ENCODE measurements around the gene CLPTM1. TPM values are rescaled to one million over a fixed set of nuclear protein-coding genes. Genes with fewer than 3 reads are reported as not detected.
A peak's percentile ranks its signal among the peaks of the same experiment; 100 is the strongest.
"Not testable (repeated sequence)": the region's sequence is repeated elsewhere in the genome, so short reads cannot be mapped to it uniquely, and the experiment has no call there.

CLPTM1 gene
- total RNA-seq, 4 donors from 2014 or later: 86.2 to 137 (median 97.5) TPM

GRCh38 chr19:44992336-44993163 is 37.4 kb downstream of the CLPTM1 start:
- Histone ChIP-seq H3K9me3 (no peaks in the 10 kb centered on the region), H3K4me3 (no peak overlapping the region), H3K4me1 (no peaks in the 10 kb centered on the region), H3K27me3 (no peaks in the 10 kb centered on the region), H3K27ac (no peak overlapping the region), H3K36me3 (peaks cover 50% of the 10 kb centered on the region)
- 90% methylated on average over 26 of the region's 44 CpGs for WGBS
- TF ChIP-seq POLR2A (IDR thresholded peaks at IDR 0.05) (no peak), EP300 (IDR thresholded peaks at IDR 0.05) (no peak), POLR2AphosphoS5 (IDR thresholded peaks at IDR 0.05) (no peak), CTCF (IDR thresholded peaks at IDR 0.05) (no peak)
- DNase-seq (ENCODE audit: low spot score in 2 of 2): no peak

- peaks cover 41% of the 10 kb centered on the region for H3K36me3 ChIP-seq
- DNase-seq (ENCODE audit: low spot score in 2 of 2): no peak
- no peak overlapping the region for H3K4me3 ChIP-seq
- no peak overlapping the region for H3K27ac ChIP-seq
- TF ChIP-seq CTCF (IDR thresholded peaks at IDR 0.05) (no peak), EP300 (IDR thresholded peaks at IDR 0.05) (no peak), POLR2AphosphoS5 (IDR thresholded peaks at IDR 0.05) (no peak), POLR2A (IDR thresholded peaks at IDR 0.05) (no peak)
- no peaks in the 10 kb centered on the region for H3K4me1 ChIP-seq
- no peaks in the 10 kb centered on the region for H3K9me3 ChIP-seq
- no peaks in the 10 kb centered on the region for H3K27me3 ChIP-seq
- 87% methylated on average over 5 of the region's 6 CpGs for WGBS
These were observed 38.3 kb downstream of the CLPTM1 start for GRCh38 chr19:44993526-44993925.

- no peak overlapping the region for H3K4me3 ChIP-seq
These were observed 38.9 kb downstream of the CLPTM1 start for GRCh38 chr19:44993926-44994537.

GRCh38 chr19:44998025-44998424 is 42.8 kb downstream of the CLPTM1 start:
- TF ChIP-seq CTCF (IDR thresholded peaks at IDR 0.05) (no peak), EP300 (IDR thresholded peaks at IDR 0.05) (no peak), POLR2AphosphoS5 (IDR thresholded peaks at IDR 0.05) (no peak), POLR2A (IDR thresholded peaks at IDR 0.05) (no peak)
- 98% methylated on average over 4 of the region's 4 CpGs for WGBS
- Histone ChIP-seq H3K4me3 (no peak overlapping the region), H3K4me1 (peaks cover 10% of the 10 kb centered on the region), H3K36me3 (peaks cover 2% of the 10 kb centered on the region), H3K9me3 (no peaks in the 10 kb centered on the region), H3K27me3 (no peaks in the 10 kb centered on the region), H3K27ac (no peak overlapping the region)
- DNase-seq (ENCODE audit: low spot score in 2 of 2): no peak

More at GRCh38 chr19:44993926-44994537, 38.9 kb downstream of the CLPTM1 start:
- no peaks in the 10 kb centered on the region for H3K27me3 ChIP-seq
- peaks cover 37% of the 10 kb centered on the region for H3K36me3 ChIP-seq
- no peaks in the 10 kb centered on the region for H3K4me1 ChIP-seq
- no peak for DNase-seq (ENCODE audit: low spot score in 2 of 2)
- H3K9me3 ChIP-seq: no peaks in the 10 kb centered on the region
- H3K27ac ChIP-seq: no peak overlapping the region
- 85% methylated on average over 9 of the region's 12 CpGs for WGBS
- no peak for TF ChIP-seq POLR2AphosphoS5 (IDR thresholded peaks at IDR 0.05)
- no peak for TF ChIP-seq CTCF (IDR thresholded peaks at IDR 0.05)
- no peak for TF ChIP-seq EP300 (IDR thresholded peaks at IDR 0.05)
- TF ChIP-seq POLR2A (IDR thresholded peaks at IDR 0.05): no peak

- not testable (repeated sequence) for H3K27ac ChIP-seq; H3K4me3 ChIP-seq; DNase-seq (ENCODE audit: low spot score in 2 of 2); H3K27me3 ChIP-seq; H3K9me3 ChIP-seq; H3K36me3 ChIP-seq
- 74% methylated on average over 12 of the region's 12 CpGs for WGBS
- peaks cover 10% of the 10 kb centered on the region for H3K4me1 ChIP-seq
These were observed 44.1 kb downstream of the CLPTM1 start for GRCh38 chr19:44999131-44999925.

GRCh38 chr19:45000665-45001064 is 45.5 kb downstream of the CLPTM1 start:
- Histone ChIP-seq H3K4me3 (peak overlapping the region; percentile 83), H3K4me1 (peaks cover 10% of the 10 kb centered on the region)
- not testable (repeated sequence) for H3K27ac ChIP-seq; H3K27me3 ChIP-seq; H3K9me3 ChIP-seq; H3K36me3 ChIP-seq; DNase-seq (ENCODE audit: low spot score in 2 of 2)
- WGBS: 69% methylated on average over 19 of the region's 19 CpGs

Measured in suprapubic skin (tissue), 4 donors.